ENCODE data around the gene COQ8B. TPM values are rescaled to one million over a fixed set of nuclear protein-coding genes. Genes with fewer than 3 reads are reported as not detected.

COQ8B gene
- total RNA-seq, 1 donor from 2014 or later: 76.4 TPM

DNA sequence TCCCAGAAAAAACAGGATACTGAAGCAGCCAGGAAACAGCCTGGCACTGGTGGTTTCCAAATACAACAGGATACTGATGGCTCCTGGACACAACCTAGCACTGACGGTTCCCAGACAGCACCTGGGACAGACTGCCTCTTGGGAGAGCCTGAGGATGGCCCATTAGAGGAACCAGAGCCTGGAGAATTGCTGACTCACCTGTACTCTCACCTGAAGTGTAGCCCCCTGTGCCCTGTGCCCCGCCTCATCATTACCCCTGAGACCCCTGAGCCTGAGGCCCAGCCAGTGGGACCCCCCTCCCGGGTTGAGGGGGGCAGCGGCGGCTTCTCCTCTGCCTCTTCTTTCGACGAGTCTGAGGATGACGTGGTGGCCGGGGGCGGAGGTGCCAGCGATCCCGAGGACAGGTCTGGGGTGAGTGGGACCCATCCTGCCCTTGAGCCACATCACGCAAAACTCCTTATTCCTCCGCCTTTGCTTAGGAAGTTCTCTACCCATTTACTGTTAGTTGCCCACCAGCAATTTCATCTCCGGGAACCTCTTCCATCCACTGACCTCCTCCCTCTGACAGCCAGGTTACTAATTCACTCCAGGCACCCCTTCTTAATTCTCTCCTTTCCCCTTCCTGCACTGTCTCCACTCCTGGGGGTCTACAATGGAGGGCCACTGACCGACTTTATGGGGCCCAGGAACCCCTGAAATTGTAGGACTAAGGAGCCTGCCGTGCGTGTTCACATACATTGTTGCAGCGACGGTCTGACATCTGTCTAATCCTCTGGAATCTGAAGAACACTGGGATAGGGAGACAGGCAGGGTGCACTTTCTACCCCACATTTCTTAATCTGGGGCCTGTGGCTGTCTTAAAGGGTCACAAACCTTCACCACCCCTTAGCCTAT is 1.4 kb upstream of the COQ8B start:
- no peak for DNase-seq (ENCODE audit: low spot score)

DNA sequence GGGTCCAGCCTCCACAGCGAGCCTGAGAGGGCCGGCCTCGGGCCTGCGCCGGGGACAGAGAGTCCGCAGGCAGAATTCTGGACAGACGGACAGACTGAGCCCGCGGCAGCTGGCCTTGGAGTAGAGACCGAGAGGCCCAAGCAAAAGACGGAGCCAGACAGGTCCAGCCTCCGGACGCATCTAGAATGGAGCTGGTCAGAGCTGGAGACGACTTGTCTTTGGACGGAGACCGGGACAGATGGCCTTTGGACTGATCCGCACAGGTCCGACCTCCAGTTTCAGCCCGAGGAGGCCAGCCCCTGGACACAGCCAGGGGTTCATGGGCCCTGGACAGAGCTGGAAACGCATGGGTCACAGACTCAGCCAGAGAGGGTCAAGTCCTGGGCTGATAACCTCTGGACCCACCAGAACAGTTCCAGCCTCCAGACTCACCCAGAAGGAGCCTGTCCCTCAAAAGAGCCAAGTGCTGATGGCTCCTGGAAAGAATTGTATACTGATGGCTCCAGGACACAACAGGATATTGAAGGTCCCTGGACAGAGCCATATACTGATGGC is 716 bp upstream of the COQ8B start:
- peak; percentile 29 for DNase-seq (ENCODE audit: low spot score)

DNA sequence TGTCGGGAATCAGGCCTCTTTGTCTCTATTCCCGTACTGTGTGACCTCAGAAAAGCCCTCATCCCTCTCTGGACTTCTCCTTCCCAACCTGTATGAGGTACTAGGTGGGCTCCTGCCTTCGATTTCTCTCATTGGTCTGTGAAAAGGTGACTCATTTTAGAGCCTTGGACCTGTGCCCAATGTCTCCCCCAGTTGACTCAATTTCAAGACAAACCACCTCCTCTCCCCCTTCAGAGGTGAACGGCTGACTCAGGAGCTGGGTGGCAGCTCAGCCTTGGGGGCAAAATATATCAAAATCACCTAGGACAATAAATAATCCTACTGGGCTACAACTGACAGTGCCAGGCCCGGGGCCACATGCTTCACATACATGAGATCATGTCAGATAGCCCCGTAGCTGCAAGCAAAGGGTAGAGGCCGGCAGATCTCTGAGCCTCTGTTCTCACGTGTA is 630 bp downstream of the COQ8B start:
- no peak for DNase-seq (ENCODE audit: low spot score)

DNA sequence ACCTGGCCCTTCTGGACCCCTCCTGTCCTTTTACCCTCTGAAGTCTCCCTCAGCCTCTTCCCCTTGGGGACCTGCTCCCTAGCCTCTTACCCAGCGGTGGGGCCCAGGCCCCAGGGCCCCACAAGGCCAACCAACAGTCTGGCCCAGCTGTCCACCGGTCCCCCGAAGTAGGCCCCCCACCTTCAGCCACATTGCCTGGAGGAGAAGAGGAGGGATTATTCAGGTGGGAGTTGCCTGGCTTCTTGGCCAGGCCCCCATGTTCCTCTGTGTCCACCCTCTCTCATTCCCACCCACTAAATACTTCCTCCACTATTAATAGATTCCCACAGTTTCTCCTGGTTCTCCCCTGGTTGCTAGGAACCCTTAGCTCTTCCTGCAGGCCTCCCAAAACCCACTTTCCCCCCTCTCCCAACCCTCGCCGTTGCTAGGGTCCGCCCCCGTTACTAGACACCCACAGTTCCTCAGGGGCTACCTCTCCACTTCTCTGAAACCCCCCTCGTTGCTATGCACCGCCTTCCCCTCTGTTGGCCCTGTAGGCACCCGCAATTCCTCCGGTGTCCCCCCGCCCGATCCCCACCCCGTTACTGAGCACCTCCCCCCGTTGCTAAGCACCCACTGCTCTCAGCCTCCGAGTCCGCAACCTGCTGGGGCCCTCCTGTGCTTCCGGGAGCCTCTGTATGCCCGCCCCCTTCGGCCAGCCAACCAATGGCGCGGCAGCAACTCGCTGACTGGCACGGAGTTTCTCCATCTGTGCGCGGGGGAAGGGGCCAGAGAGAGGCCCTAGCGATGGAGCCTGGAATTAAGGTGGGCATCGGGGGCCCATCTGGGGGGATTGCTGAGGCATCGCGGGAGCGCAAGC is 2.0 kb downstream of the COQ8B start:
- peak; percentile 94 for DNase-seq (ENCODE audit: low spot score)

DNA sequence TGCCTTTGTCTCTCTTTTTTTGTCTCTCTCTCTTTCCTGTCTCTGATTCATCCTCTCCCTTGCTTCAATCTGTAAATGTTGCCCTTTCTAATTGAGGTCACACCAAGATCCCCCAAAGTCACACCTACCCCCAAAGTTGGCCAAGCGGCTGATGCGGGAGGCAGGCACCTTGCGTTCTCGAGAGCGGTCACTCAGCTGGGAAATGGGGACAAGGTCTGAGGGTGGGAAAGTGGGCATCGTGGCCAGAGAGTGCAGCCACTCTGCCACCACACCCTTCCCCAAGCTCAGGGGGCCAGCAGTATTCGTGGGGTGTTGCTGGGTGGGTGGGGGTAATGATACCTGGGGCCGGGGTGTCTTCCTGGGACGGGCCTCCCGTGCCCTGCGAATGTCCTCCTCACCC is 2.7 kb downstream of the COQ8B start:
- DNase-seq (ENCODE audit: low spot score): no peak

DNA sequence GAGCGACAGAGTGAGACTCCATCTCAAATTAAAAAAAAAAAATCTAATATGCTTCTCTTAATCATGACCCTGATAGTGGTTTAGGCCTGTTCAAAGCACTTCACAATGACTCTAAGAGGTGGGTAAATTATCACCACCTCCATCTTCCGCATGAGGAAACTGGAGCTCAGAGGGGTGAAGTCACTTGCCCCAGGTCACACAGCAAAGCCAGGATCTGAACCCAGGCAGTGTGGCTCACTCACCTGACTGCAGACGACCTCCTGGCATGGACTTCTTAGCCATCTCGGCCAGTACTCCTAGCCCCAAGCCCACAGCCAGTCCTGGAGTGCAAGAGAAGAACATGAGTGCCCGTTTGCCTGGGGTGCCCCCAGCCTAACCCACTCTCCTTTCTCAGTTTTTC is 6.9 kb downstream of the COQ8B start:
- no peak for DNase-seq (ENCODE audit: low spot score)

DNA sequence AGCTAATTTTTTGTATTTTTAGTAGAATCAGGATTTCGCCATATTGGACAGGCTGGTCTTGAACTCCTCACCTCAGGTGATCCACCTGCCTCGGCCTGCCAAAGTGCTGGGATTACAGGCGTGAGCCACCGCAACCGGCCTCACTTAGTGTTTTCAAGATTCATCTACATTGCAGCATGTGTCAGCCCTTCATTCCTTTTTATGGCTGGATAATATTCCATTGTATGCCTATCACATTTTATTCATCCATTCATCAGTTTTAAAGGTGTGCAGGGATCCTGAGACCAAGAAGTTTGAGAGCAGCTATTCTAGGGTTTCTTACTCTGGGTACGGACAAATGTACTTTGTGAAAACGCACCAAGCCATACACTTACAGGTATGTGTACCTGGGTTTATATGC is 9.1 kb downstream of the COQ8B start:
- no peak for DNase-seq (ENCODE audit: low spot score)

DNA sequence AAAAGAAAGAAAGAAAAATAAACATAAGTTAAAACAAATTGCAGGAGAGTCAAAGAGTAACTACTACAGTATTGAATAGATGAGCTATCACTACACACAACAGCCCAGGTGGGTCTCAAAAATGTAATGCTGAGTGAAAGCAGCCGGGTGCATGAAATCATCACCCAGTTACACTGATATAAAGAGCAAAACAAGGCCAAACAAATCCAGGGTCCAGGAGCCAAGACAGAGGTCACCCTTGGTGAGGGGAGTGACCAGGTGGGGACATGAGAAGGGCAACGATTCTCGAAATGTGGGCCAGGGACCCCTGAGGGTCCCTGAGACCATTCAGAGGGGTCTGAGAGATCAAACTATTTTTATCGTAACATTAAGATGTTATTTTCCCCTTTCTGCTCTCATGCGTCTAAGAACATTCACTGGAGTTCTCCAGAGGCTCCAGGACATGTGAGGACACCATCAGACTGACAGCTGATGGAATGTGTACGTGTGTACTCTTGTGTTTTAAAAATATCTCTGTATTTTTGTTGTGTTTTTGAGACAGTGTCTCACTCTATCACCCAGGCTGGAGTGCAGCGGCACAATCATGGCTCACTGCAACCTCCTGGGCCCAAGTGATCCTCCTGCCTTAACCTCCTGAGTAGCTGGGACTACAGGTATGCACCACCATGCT is 10.6 kb downstream of the COQ8B start:
- DNase-seq (ENCODE audit: low spot score): no peak

DNA sequence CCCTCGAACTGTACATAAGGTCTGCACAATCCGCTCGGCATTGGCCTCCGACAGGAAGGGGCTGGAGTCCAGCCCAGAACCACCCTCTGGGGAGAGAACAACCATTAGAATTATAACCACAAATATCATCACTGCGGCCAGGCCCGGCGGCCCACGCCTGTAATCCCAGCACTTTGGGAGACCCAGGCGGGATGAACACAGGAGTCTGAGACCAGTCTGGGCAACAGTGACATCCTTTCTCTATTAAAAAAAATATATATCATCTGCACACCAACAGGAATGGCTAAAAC is 11.4 kb downstream of the COQ8B start:
- DNase-seq (ENCODE audit: low spot score): no peak

DNA sequence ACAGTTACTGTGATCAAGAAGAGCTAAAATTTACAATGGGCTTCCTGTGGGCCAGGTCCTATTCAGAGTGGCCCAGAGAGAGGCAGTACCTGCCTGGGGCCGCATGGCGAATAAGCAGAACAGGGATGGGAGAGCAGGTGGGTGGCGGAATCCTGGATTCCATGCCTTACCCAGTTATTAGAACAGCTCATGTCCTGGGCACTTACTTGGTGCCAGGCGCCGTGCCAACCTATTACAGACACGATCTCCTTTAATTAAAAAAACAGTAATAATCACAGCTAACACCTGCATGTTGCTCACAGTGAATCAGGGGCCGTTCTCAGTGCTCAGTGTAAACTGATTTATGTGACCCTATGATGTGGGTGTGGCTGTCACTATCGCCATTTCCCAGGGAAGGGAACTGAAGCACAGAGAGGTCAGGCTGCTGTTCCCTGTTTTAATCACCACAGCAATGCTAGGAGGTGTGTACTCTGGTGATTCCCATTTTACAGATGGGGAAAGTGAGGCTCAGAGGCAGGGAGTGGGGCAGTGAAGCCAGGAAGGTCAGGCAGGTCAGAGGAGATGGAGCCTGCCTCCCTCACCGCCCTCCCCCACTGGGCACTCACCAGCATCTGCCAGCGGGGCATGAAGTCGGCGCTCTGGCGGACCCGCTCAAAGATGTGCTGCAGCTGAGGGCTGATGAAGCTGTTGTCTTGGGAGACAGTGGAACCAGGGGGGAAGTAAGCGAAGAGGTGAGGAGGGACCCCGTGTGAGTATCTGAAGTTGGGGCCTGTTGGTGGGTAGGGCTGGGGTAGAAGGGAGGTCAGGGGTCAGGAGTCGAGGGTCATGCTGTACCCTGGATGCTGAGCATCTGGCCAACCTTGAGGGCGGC is 12.0 kb downstream of the COQ8B start:
- no peak for DNase-seq (ENCODE audit: low spot score)

DNA sequence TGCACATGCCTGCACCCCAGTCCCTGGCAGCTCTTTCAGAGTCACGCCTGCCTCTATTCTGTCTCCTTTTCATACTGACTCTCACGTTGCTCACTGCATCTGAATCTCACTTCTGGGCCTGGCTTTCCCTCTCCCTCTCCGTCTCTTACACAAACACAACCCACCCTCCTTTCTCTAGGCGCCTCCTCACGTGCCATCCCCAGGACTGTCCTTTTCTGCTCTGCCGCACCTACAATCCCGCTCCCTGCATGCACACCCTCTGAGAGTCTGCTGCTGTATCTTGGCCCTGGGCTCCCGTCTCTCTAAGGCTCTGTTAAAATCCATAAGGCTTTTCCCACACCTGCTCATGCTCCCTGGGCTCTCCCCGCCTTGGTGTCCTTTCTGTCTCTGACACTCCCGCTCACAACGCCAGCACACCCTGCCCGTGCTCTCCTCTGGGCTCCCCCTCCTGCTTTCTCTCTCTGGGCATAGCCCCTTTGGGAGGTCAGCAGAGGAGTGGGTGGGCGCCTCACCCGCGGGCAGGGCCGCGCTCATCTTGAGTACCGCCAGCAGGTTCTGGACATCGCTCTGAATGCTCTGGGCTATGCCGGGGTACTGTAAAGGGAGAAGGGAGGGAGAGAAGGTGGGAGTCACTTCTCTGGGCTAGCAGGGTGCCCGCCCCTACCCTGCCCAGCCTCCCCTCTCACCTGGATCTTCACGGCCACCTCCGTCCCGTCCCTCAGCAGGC is 13.5 kb downstream of the COQ8B start:
- DNase-seq (ENCODE audit: low spot score): no peak

DNA sequence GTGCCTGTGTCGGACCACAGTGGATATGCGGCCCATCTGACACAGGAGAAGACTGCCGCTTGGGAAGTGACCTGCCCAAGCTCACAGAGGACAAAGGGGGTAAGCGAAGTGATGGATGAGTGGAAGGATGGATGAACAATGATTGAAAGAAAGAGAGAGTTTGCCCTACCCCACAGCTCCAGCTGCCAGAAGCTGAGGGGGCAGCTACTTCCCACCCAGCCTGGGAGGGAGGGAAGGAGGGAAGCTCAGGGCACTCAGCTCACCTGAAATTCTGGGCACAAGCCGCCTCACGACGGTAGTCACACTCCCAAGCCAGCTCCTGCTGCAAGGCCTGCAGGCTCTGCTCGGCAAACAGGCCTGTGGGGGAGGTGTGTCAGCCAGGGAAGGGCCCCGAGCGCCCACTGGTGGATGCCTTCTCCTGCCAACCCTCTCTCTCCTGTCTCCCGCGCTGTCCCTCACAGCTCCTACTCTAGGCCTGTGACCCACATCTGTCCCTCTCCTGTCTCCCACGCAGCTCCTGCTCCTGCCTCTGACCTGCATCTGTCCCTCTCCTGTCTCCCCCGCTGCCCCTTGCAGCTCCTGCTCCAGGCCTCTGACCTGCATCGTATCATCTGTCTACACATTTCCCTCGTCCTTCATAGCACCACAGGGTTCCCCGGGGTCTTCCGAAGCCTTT is 14.2 kb downstream of the COQ8B start:
- no peak for DNase-seq (ENCODE audit: low spot score)

DNA sequence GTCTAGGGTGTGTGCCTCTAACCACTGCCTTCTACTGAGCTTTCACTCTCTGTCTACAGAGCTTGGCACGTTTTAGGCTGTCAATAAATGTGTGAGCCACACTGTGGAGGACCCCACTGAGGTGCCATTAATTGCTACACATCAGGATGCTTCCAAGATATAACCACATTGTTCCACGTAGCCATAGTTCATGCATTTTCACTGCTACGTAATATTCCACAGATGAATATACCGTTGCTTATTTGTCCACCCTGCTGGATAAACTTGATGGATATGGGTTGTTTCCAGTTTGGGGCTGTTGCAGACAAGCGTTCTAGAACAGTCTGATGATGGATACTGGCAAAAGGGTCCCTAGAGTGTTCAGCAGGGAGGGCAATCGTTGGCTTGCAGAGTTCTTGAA is 14.9 kb downstream of the COQ8B start:
- no peak for DNase-seq (ENCODE audit: low spot score)

DNA sequence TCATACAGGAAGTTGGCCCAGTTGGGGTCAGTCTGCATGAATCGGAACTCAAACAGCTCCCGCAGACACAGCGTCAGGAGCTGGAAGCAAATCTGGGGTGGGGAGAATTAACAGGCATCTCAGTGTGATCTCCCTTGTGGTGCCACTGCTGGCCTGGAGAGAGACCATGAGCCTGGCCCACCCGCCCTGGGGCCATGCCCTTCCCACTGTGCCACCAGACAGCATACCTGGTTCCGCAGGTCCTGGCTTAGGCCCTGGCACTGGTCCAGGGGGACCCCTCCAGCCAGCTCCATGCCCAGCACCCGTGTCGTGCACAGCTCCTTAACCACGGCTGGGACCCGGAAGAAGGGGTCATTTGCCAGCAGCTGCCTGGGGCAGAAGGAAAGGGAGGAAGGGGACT is 16.6 kb downstream of the COQ8B start:
- no peak for DNase-seq (ENCODE audit: low spot score)

DNA sequence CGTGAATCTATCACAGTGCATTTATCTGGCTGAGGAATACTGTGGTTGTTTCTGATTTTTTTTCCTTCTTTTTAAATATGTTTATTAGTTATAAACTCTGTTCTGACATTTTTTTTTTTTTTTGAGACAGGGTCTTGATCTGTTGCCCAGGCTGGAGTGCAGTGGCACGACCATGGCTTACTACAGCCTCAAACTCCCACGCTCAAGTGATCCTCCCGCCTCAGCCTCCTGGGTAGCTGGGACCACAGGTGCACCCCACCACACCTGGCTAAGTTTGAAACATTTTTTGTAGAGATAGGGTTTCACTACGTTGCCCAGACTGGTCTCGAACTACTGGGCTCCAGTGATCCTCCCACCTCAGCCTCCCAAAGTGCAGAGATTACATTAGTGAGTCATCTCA is 19.7 kb downstream of the COQ8B start:
- no peak for DNase-seq (ENCODE audit: low spot score)

DNA sequence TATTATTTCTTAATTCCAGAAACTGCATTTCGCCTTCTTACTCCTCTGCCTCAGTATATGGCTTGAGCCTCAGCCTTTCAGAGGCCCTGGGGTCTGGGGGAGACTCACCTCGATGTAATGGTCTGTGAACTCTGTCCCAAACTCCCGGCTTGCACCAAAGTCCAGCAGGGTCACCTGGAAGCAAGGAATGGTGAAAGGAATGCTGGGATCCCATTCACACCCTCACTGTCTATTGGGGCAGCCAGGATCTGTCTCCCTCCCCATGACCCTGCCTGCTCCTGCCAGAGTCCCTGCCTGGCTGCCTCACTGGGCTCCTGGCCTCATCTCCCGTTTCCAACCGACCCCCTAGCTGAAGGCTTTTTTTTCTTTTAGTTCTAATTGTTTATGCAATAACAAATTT is 20.8 kb downstream of the COQ8B start:
- no peak for DNase-seq (ENCODE audit: low spot score)

DNA sequence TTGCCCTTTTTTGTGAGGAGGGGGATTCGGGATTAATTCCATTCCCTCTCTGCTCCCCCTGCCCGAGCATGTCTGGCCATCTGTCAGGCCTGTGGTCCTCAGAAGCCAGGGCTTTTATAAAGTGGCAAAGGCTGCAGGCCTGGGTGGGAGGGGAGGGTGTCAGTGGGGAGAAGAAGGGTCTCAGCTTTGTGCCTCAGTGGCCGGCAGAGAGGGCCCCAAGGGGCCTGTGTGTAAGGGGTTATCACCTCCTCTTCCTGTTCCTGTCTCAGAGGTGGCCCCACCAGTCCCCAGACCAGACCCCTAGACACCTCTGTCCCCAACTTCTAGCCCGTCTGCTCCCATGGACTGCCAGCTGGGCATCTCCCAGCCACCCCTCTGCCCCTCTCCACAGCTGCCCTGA is 22.8 kb downstream of the COQ8B start:
- no peak for DNase-seq (ENCODE audit: low spot score)

DNA sequence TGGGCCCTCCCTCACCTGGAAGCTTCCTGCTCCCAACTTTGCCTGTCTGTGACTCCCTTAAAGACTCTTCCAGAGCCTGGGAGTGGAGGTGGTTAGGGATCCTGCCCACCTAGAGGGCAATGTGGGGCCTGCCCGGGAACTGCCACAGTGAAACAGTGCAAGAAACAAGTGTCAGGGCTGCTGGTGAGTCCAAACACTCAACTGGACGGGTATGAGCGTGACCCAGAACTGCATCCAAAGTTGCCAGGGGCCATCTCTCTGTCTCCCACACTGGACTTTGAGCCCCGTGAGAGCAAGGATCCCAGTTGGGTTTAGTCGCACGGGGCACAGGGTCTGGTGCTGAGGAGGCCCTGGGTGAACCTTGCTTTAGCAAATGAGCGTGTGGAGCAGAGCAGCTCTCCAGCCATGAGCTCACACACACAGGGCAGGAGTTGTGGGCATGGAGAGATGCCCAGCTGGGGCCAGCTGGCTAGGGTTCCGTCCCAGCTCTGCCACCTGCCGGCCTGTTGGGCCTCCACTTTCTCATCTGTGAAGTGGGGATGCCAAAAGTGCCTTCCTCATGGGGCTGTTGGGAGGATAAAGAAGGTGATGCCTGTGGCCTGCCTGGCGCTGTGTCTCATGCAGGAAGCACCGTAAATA is 23.4 kb downstream of the COQ8B start:
- DNase-seq (ENCODE audit: low spot score): no peak

DNA sequence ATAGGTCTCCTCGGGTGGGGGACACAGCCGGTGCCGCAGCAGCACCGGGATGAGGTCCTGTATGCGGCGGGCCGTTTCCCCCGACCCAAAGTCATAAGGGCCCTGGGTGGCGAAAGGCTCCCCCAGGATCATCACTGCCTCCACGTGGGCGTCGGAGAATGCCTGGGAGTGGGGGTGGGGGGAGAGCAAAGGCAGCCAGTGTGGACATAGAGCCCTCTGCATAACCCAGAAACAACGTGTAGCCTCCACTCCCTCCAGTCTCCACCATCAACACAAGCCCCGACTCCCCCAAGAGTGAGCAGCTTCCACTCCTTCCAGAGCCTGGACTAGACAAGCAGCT is 24.5 kb downstream of the COQ8B start:
- DNase-seq (ENCODE audit: low spot score): no peak

All from mucosa of gallbladder (tissue), 1 donor.